Astrocyte (in vitro differentiated cells and primary cell): Measurements from ENCODE around the gene DOP1A. TPM values are rescaled to one million over a fixed set of nuclear protein-coding genes. Genes with fewer than 3 reads are reported as not detected.

ENCODE experiments used
- DNase-seq: peaks from one replicate; pipeline ENCODE4 v3.0.0-alpha.2; 2010; ENCODE audit warnings: low read depth
- FAIRE-seq: peaks from 2 replicates; lab custom pipeline; 2011; peaks lifted over from hg19 to GRCh38; lab: Jason Lieb, UNC
- H2AFZ ChIP-seq: 2 replicates; pipeline ENCODE4 v1.6.0; 2012; ENCODE audit warnings: low read depth, low read length, inconsistent platforms
- H3K27ac ChIP-seq: 2 replicates; pipeline ENCODE4 v1.5.1; 2011; ENCODE audit warnings: low read depth, low read length, inconsistent platforms
- H3K27me3 ChIP-seq: 2 replicates; pipeline ENCODE4 v1.6.0; 2011; ENCODE audit warnings: low read length, inconsistent platforms; ENCODE audit not compliant: insufficient read depth
- H3K36me3 ChIP-seq: 2 replicates; pipeline ENCODE4 v1.5.1; 2011; ENCODE audit warnings: low read length, inconsistent platforms; ENCODE audit not compliant: insufficient read depth
- H3K4me1 ChIP-seq: 2 replicates; pipeline ENCODE4 v1.5.1; 2011; ENCODE audit warnings: low read length, inconsistent platforms; ENCODE audit not compliant: insufficient read depth
- H3K4me2 ChIP-seq: 2 replicates; pipeline ENCODE4 v1.6.0; 2012; ENCODE audit warnings: low read length, inconsistent platforms
- H3K4me3 ChIP-seq: 2 replicates; pipeline ENCODE4 v1.5.1; 2011; ENCODE audit warnings: low read depth, mild to moderate bottlenecking, low read length, inconsistent platforms; ENCODE audit not compliant: insufficient read depth
- H3K79me2 ChIP-seq: 2 replicates; pipeline ENCODE4 v1.6.0; 2012; ENCODE audit warnings: mild to moderate bottlenecking, low read length, inconsistent platforms; ENCODE audit not compliant: insufficient read depth
- H3K9ac ChIP-seq: 2 replicates; pipeline ENCODE4 v1.6.0; 2012; ENCODE audit warnings: mild to moderate bottlenecking, low read length, inconsistent platforms
- H3K9me3 ChIP-seq: 2 replicates; pipeline ENCODE4 v1.5.1; 2012; ENCODE audit warnings: low read depth, mild to moderate bottlenecking, low read length, inconsistent platforms; ENCODE audit not compliant: insufficient read depth
- H4K20me1 ChIP-seq: 2 replicates; pipeline ENCODE4 v1.6.0; 2012; ENCODE audit warnings: low read length, inconsistent platforms; ENCODE audit not compliant: insufficient read depth
- H3K27ac Mint-ChIP-seq: one replicate; pipeline ENCODE4 v1.8.0; 2021; ENCODE audit warnings: mild to moderate bottlenecking, mixed read lengths; ENCODE audit not compliant: unreplicated experiment
- H3K27me3 Mint-ChIP-seq: one replicate; pipeline ENCODE4 v1.8.0; 2021; ENCODE audit warnings: low read depth, mixed read lengths; ENCODE audit not compliant: unreplicated experiment
- H3K36me3 Mint-ChIP-seq: one replicate; pipeline ENCODE4 v1.8.0; 2021; ENCODE audit warnings: low read depth, mixed read lengths; ENCODE audit not compliant: unreplicated experiment
- H3K4me1 Mint-ChIP-seq: one replicate; pipeline ENCODE4 v1.8.0; 2021; ENCODE audit warnings: low read depth, mixed read lengths; ENCODE audit not compliant: unreplicated experiment
- H3K4me3 Mint-ChIP-seq: one replicate; pipeline ENCODE4 v1.8.0; 2021; ENCODE audit warnings: mild to moderate bottlenecking, moderate library complexity, mixed read lengths; ENCODE audit not compliant: unreplicated experiment
- H3K9me3 Mint-ChIP-seq: one replicate; pipeline ENCODE4 v1.8.0; 2021; ENCODE audit warnings: mild to moderate bottlenecking, mixed read lengths; ENCODE audit not compliant: unreplicated experiment
- EZH2 ChIP-seq: IDR thresholded peaks from 2 replicates; pipeline ENCODE4 v1.6.1; 2012; ENCODE audit warnings: mild to moderate bottlenecking, low read length, inconsistent platforms; ENCODE audit not compliant: insufficient read depth
- total RNA-seq: library from RNA; stranded (reverse); gene quantifications from 2 replicates; pipeline ENCODE4 v1.2.1, GENCODE V29; 2021
- TF ChIP-seq, protein P1 (sequence below): IDR thresholded peaks from 2 replicates; pipeline ENCODE4 v1.5.1; 2011; ENCODE audit warnings: low read depth, mild to moderate bottlenecking, inconsistent platforms, low read length, moderate library complexity; ENCODE audit not compliant: insufficient read depth

Gene DOP1A
- total RNA-seq, 1 donor from 2014 or later = 14.2 TPM

DNA sequence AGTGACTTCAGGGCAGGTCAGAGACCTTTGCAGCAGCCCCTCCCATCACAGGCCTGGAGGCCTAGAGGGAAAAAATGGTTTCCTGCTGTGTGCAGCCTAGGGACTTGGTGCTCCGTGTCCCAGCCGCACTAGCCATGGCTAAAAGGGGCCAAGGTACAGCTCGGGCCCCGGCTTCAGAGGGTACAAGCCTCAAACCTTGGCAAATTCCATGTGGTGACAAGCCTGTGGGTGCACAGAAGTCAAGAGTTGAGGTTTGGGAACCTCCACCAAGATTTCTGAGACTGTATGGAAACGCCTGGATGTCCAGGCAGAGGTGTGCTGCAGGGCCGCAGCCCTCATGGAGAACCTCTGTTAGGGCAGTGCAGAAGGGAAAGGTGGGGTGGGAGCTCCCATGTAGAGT is 35.8 kb upstream of the DOP1A start:
- Mint-ChIP-seq H3K27ac (no peak overlapping the region), H3K27me3 (no peaks in the 10 kb centered on the region), H3K9me3 (peaks cover 17% of the 10 kb centered on the region), H3K4me1 (no peaks in the 10 kb centered on the region), H3K36me3 (peaks cover 36% of the 10 kb centered on the region), H3K4me3 (no peak overlapping the region)
- no peak for DNase-seq
- no peaks in the 10 kb centered on the region for H3K27me3 ChIP-seq
- no peak overlapping the region for H3K9ac ChIP-seq
- no peaks in the 10 kb centered on the region for H3K4me1 ChIP-seq
- TF ChIP-seq EZH2 = no peak
- TF ChIP-seq, protein P1, sequence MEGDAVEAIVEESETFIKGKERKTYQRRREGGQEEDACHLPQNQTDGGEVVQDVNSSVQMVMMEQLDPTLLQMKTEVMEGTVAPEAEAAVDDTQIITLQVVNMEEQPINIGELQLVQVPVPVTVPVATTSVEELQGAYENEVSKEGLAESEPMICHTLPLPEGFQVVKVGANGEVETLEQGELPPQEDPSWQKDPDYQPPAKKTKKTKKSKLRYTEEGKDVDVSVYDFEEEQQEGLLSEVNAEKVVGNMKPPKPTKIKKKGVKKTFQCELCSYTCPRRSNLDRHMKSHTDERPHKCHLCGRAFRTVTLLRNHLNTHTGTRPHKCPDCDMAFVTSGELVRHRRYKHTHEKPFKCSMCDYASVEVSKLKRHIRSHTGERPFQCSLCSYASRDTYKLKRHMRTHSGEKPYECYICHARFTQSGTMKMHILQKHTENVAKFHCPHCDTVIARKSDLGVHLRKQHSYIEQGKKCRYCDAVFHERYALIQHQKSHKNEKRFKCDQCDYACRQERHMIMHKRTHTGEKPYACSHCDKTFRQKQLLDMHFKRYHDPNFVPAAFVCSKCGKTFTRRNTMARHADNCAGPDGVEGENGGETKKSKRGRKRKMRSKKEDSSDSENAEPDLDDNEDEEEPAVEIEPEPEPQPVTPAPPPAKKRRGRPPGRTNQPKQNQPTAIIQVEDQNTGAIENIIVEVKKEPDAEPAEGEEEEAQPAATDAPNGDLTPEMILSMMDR = no peak
- FAIRE-seq = no peak
- no peak overlapping the region for H2AFZ ChIP-seq
- H3K79me2 ChIP-seq = no peaks in the 10 kb centered on the region
- no peaks in the 10 kb centered on the region for H4K20me1 ChIP-seq
- peaks cover 8% of the 10 kb centered on the region for H3K9me3 ChIP-seq
- H3K4me3 ChIP-seq = no peak overlapping the region
- no peak overlapping the region for H3K27ac ChIP-seq
- H3K36me3 ChIP-seq = no peaks in the 10 kb centered on the region
- no peak overlapping the region for H3K4me2 ChIP-seq

DNA sequence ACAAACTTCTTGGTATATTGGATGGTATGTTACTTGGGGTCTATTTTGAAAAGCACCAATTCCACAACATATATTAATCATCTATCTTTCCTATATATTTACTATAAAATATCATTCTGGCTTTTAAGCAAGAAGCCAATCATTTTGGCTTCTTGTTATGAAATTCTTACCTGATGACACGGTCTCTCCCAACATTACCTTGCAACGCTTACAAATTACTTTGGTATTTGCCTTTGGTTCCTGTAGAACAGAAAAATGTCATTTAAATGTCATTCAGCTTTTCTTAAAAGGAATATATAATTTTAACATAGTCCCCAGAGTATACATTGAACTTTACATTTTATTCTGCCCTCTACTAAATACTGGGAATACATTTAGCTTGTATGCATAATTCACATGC is 29.2 kb upstream of the DOP1A start:
- peaks cover 16% of the 10 kb centered on the region for H3K36me3 Mint-ChIP-seq
- Histone ChIP-seq H3K27me3 (no peaks in the 10 kb centered on the region), H3K4me1 (no peaks in the 10 kb centered on the region), H3K4me3 (no peak overlapping the region), H3K4me2 (no peak overlapping the region), H3K9me3 (no peaks in the 10 kb centered on the region), H2AFZ (no peak overlapping the region), H3K36me3 (no peaks in the 10 kb centered on the region), H3K79me2 (no peaks in the 10 kb centered on the region), H4K20me1 (no peaks in the 10 kb centered on the region), H3K9ac (no peak overlapping the region), H3K27ac (no peak overlapping the region)
- H3K9me3 Mint-ChIP-seq = peaks cover 2% of the 10 kb centered on the region
- H3K4me3 Mint-ChIP-seq = no peak overlapping the region
- no peaks in the 10 kb centered on the region for H3K27me3 Mint-ChIP-seq
- TF ChIP-seq, protein P1 = no peak
- TF ChIP-seq EZH2 = no peak
- FAIRE-seq (no peak), DNase-seq (no peak)
- peaks cover 9% of the 10 kb centered on the region for H3K4me1 Mint-ChIP-seq
- no peak overlapping the region for H3K27ac Mint-ChIP-seq

GRCh38 chr6:83042467-83043053 is 24.9 kb upstream of the DOP1A start:
- Mint-ChIP-seq H3K4me3 (no peak overlapping the region), H3K4me1 (peaks cover 10% of the 10 kb centered on the region), H3K27me3 (no peaks in the 10 kb centered on the region), H3K9me3 (no peaks in the 10 kb centered on the region), H3K27ac (no peak overlapping the region), H3K36me3 (peaks cover 2% of the 10 kb centered on the region)
- no peak overlapping the region for H3K4me3 ChIP-seq
- no peaks in the 10 kb centered on the region for H3K36me3 ChIP-seq
- no peak overlapping the region for H3K9ac ChIP-seq
- no peaks in the 10 kb centered on the region for H3K79me2 ChIP-seq
- TF ChIP-seq, protein P1 = no peak
- no peak for TF ChIP-seq EZH2
- no peaks in the 10 kb centered on the region for H4K20me1 ChIP-seq
- H3K4me2 ChIP-seq = no peak overlapping the region
- no peak for FAIRE-seq
- no peak overlapping the region for H2AFZ ChIP-seq
- no peaks in the 10 kb centered on the region for H3K4me1 ChIP-seq
- no peaks in the 10 kb centered on the region for H3K9me3 ChIP-seq
- DNase-seq = no peak
- H3K27me3 ChIP-seq = no peaks in the 10 kb centered on the region
- no peak overlapping the region for H3K27ac ChIP-seq
